HG02588 (cell line): ENCODE results near the gene PRAMEF25.
"Not testable (repeated sequence)": the region's sequence is repeated elsewhere in the genome, so short reads cannot be mapped to it uniquely, and the experiment has no call there.

ENCODE experiments used
- ATAC-seq: cut with Tn5 transposase; IDR thresholded peaks from one replicate; pipeline ENCODE4 v1.9.1; 2021; ENCODE audit warnings: mild to moderate bottlenecking, moderate library complexity; ENCODE audit not compliant: unreplicated experiment

PRAMEF25 gene

GRCh38 chr1:13070474-13070873, at the start of gene PRAMEF25:
Gene PRAMEF25 (plus strand): TSS chr1:13070774. CDS start chr1:13073694, 2,920 bp downstream.
- ATAC-seq = not testable (repeated sequence)

- not testable (repeated sequence) for ATAC-seq
Measured at GRCh38 chr1:13056475-13056874, 14.1 kb upstream of the PRAMEF25 start, which contains the start of gene PRAMEF27. Gene PRAMEF27 (minus strand): TSS chr1:13056575. CDS start chr1:13053659, 2,916 bp downstream.

DNA sequence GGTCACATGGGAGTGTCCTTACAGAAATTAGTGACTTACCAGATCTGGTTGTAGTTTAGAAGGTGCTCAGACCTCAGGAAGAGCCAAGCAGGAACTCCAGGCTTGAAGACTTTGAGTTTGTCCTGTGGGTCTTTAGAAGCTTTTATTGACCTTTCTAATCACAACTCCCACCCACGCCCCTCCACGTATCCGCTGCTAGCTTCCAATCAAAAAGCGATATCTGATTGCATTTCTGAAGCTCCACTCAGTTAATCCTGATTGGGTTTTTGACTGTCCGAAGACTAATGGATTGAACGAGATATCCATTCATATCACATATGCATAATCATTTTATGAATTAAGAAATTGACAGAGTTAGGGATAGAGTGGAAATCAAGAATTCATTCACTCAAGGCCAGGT, 46.2 kb downstream of the PRAMEF25 start, which contains the start of gene HNRNPCL2:
Gene HNRNPCL2 (minus strand): TSS at position 101 of the 400 bp plus-strand sequence. CDS start 454 bp downstream, outside the sequence.
- not testable (repeated sequence) for ATAC-seq
